ENCODE measurements around the gene ADAMTS9.

Gene ADAMTS9, protein sequence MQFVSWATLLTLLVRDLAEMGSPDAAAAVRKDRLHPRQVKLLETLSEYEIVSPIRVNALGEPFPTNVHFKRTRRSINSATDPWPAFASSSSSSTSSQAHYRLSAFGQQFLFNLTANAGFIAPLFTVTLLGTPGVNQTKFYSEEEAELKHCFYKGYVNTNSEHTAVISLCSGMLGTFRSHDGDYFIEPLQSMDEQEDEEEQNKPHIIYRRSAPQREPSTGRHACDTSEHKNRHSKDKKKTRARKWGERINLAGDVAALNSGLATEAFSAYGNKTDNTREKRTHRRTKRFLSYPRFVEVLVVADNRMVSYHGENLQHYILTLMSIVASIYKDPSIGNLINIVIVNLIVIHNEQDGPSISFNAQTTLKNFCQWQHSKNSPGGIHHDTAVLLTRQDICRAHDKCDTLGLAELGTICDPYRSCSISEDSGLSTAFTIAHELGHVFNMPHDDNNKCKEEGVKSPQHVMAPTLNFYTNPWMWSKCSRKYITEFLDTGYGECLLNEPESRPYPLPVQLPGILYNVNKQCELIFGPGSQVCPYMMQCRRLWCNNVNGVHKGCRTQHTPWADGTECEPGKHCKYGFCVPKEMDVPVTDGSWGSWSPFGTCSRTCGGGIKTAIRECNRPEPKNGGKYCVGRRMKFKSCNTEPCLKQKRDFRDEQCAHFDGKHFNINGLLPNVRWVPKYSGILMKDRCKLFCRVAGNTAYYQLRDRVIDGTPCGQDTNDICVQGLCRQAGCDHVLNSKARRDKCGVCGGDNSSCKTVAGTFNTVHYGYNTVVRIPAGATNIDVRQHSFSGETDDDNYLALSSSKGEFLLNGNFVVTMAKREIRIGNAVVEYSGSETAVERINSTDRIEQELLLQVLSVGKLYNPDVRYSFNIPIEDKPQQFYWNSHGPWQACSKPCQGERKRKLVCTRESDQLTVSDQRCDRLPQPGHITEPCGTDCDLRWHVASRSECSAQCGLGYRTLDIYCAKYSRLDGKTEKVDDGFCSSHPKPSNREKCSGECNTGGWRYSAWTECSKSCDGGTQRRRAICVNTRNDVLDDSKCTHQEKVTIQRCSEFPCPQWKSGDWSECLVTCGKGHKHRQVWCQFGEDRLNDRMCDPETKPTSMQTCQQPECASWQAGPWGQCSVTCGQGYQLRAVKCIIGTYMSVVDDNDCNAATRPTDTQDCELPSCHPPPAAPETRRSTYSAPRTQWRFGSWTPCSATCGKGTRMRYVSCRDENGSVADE (N-terminal part only)

GRCh38 chr3:64687781-64688604, at the start of gene ADAMTS9:
ADAMTS9 (minus strand) TSS chr3:64688000; CDS start chr3:64687657, 343 bp downstream.
- DNase-seq (ENCODE audit: low spot score), result no peak

DNA sequence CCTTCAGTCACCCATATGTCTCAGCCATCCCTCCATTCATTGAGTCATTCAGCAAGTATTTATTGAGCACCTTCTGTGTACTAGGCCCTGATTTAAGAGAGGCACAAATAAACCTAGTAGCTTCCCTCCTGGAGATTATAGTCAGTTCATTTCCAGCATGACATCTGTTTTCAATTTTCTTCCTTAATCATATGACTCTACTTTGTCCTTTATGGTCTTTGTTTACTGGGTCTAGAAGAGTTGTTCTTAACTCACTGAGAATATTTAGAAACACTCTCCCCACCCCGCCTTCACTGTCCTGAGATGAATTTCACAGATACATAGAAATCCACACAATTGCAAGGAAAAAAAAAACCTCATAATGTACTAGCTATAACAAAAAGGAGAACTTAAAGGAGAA, 44.8 kb upstream of the ADAMTS9 start:
- DNase-seq (ENCODE audit: low spot score), result no peak

DNA sequence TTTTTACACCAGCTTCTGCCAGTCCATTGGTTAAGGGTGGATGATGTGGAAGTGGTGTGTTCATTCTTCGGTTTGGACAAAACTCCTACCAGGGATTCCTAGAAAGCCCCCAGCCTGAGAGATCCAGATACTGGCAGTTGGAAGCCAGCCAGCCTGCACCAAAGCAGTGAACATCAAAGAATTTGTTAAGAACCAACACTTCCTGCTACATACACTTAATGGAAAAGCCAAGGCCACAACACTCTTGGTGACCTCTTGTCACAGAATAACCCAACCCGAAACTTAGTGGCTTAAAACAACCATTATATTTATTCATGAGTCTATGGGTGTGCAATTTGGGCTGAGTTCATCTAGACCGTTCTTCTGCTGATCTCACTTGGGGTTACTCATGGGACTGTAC, 42.9 kb upstream of the ADAMTS9 start:
- no peak for DNase-seq (ENCODE audit: low spot score)

DNA sequence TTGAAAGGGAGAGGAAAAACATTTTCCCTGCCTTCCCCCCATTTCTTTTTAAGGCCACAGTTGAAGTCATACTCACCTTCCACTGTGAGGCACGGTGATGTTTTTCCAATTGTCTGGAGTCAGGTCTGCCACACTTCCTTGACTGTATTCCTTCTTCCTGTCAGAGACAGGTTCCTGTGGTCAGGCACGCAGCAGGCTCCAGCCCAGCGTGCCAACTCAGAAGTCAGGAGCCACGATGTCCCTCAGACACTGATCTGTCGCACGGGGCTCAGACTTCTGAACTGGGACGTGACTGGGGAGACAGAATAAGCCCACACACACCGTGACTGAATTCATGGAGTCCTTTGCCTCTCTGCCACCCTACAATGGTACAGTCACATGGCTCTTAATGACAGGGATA, 41.2 kb upstream of the ADAMTS9 start:
- DNase-seq (ENCODE audit: low spot score), result no peak

- no peak for DNase-seq (ENCODE audit: low spot score)
Measured at GRCh38 chr3:64728428-64728827, 40.6 kb upstream of the ADAMTS9 start.

GRCh38 chr3:64726414-64727090, 38.8 kb upstream of the ADAMTS9 start:
- DNase-seq (ENCODE audit: low spot score), result no peak

DNA sequence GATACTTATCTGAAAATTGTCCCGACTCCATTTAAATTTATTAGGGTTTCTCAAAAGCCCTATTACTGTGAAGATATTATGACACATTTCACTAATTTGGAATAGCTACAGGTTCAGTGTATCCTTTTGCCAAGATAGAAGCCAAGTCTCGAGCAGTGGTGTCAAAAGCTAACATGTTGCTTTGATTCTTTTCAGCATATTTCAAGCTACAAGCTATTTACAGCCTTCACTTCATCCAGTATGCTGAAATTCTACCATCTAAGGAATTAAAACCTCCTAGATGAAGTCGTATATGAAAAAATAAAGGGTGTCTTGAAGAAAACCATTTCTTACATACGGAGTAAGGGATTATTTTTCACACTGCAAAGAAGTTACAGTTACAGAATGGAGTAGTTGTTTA, 31.2 kb upstream of the ADAMTS9 start:
- no peak for DNase-seq (ENCODE audit: low spot score)

GRCh38 chr3:64717872-64718613, 30.2 kb upstream of the ADAMTS9 start:
- no peak for DNase-seq (ENCODE audit: low spot score)

DNA sequence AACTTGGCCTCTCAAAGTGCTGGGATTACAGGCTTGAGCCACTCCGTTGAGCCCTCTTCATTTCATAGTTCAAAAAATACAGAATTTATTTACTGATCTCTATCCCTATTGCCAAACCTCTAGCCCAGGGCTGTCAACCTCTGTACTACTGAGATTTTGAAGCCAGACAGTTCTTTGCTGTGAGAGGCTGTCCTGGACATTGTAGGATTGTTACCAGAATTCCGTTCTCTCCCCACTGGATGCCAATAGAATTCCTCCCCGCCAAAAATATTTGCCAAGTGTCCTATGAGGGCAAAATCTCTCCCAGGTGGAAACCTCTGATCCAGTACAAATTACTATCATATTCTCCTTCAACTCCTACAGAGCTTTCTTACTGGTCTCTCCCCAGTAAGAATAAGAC, 29.6 kb upstream of the ADAMTS9 start:
- no peak for DNase-seq (ENCODE audit: low spot score)

- DNase-seq (ENCODE audit: low spot score), result no peak
Measured at GRCh38 chr3:64716110-64716710, 28.4 kb upstream of the ADAMTS9 start.

GRCh38 chr3:64715211-64715982, 27.6 kb upstream of the ADAMTS9 start:
- no peak for DNase-seq (ENCODE audit: low spot score)

- DNase-seq (ENCODE audit: low spot score), result no peak
Measured at GRCh38 chr3:64708456-64708855, 20.7 kb upstream of the ADAMTS9 start.

DNA sequence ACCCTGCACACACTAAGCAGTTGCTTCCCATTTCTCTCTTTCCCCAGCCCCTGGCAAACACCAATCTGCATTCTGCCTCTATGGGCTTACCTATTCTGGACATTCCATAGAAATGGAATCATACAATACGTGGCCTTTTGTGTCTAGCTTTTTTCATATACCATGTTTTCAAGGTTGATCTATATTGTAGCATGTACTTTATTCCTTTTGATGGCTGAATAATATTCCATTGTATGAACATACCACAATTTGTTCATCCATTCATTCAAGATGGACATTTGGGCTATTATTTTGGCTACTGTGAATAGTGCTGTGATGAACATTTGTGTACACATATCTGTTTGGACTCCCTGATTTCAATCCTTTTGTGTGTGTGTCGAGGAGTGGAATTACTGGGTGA, 18.1 kb upstream of the ADAMTS9 start:
- DNase-seq (ENCODE audit: low spot score), result no peak

GRCh38 chr3:64696896-64697295, 9.1 kb upstream of the ADAMTS9 start:
- no peak for DNase-seq (ENCODE audit: low spot score)

DNA sequence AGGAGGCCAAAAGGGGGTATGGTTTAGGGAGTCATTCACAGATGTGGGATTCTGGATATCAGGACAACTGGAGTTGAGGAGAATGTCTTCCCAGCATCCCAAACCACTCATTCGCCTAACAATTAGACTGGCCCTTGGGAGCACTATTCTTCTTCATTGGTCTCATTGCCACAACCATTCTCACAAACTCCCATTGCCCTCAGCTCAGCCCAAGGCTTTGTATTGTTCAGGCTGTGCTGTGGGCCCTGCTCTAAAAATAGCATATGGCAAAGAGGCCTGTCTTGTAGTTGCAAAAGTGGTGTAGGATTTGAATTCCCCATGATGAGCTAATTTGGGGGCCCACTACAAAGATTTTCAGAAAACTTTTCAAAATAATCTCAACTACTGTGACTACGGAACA, 6.3 kb upstream of the ADAMTS9 start:
- no peak for DNase-seq (ENCODE audit: low spot score)

- no peak for DNase-seq (ENCODE audit: low spot score)
Measured at GRCh38 chr3:64693031-64693430, 5.2 kb upstream of the ADAMTS9 start.

DNA sequence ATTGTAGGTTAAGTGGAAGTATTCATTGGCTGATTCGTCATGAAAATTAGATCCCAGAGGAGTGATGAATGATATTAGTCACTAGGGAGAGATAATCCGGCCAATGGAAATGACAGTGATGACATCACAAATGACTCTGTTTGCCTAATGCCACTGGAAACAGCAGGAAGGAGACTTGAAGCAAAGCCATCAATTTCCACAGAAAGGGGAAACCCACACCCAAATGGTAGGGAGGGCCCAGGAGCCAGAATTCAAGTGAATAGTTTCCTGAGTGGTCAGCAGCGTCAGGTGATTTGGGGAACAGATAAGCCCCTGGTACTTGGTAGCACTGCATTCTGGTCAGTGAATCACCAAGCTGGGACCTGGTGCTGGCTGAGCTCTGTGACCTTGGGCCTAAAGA, 3.3 kb upstream of the ADAMTS9 start:
- DNase-seq (ENCODE audit: low spot score), result no peak

DNA sequence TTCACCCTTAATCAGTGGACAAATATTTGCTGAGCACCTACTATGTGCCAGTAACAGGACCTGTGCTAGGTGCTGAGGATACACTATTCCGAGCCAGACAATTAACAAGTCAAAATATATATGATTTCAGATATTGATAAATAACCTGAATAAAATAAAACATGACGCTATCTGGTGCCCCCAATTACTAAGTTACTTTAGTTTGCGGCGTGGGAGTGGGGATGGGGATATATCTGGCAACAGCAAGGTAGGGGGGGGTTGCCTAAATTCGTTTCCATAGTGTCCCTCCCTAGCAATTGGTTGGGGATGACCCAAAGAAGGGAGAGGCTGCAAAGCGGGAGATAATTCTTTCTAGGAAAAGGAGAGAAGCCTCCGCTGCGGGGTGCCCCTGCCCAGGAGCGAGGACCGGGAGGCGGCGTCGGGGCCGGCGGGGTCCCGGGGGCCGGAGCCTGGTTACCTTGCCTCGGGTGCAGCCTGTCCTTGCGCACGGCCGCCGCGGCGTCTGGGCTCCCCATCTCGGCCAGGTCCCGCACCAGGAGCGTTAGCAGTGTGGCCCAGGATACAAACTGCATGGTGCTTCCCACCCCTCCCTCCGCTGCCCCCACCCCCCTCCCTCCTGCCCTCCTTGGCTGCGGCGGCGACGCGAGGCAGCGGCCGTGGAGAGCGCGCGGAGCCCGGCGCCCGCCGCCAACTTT, 567 bp downstream of the ADAMTS9 start:
- no peak for DNase-seq (ENCODE audit: low spot score)
